NCI-H2196 treated with DMSO at 0.1 percent for 48 hours (cell line): ENCODE results near the gene KATNIP.

Experiments used
- DNase-seq: peaks from one replicate; lab custom pipeline; 2025; ENCODE audit not compliant: unreplicated experiment; lab: John Stamatoyannopoulos, UW

Gene KATNIP

DNA sequence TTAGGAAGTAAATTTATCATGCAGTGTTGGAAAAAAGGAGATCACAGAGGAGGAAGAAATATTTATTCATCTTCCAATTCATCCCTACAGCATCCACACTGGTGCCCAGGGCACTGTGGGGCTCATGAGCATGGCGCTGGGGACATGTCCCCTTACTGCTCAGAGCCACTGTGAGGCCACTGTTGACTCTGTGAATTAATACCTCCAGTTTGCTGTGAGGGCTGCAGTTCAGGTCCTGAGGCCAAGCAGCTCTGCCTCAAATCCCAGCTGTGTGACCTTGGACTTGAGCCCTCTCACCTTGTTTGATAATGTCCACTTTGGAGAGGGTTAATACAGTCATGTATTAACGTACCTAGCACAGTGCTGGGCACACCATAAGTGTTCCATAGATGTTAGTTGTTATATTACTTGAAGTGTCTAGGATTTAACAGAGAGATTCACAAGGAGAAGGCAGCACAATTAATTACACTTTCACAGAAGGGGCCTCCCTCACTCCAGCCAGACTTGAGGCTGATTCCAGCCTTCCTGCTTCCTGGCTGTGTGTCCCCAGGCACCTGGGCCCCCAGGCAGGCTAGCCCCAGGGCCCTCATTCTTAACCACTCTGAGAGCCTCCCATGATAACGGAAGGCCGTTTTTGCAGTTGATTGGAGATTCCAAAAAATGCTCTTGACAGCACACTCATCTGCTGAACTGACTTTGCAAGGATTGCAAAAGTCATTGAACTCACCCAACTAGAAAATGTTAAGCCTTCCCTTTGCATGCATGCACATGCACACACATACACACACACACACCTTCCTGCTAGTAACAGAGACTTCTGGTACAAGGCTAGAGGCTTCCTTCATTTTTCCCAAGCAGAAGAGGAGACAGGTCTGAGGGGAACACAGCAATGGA, 29.4 kb downstream of the KATNIP start:
- no peak for DNase-seq

DNA sequence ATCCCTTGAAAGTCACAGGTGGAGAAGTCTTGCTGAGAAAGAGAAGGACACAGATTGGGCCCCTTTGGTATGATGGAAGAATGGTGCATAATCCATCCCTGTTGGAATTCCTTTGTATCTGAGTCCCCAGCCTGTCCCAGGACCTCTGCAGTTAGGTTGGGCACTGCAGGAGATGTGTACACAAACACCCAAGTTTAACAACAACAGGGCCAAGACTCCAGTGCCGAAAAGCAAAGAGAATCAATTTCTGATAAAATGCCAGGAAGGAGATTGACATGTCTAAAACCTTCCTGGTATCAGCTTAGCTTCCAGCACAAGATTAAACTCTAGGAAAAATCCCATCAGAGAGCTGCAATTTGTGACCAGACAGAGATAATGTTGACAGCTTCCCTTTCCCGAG, 32.9 kb downstream of the KATNIP start:
- DNase-seq: no peak

DNA sequence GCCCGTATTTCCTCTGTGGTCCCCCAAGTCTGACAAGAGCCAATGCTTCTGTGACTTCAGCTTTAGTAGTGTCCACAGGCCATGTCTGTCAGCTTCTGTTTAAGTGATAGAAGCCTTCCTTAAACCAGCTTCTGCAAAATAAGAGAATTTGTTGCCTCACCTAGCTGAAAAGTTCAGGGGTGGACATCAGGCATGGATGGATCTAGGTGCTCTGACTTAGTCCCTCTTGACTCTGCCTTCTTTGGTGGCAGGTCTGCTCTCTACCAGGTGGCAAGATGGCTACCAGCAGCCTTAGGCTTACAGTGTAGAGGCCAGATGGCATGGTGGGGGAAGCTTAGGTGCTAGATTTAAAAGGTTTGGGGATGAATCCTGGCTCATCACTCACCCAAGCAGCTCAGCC, 33.7 kb downstream of the KATNIP start:
- no peak for DNase-seq

DNA sequence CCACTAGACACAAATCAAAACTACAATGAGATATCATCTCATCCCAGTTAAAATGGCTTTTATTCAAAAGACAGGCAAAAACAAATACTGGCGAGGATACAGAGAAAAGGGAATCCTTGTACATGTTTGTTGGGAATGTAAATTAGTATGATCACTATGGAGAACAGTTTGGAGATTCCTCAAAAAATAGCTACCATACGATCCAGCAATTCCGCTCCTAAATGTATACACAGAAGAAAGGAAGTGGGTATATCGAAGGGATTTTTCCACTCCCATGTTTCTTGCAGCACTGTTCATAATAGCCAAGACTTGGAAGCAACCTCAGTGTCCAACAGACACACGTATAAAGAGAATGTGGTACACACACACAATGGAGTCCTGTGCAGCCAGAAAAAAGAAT, 35.3 kb downstream of the KATNIP start:
- DNase-seq: no peak

DNA sequence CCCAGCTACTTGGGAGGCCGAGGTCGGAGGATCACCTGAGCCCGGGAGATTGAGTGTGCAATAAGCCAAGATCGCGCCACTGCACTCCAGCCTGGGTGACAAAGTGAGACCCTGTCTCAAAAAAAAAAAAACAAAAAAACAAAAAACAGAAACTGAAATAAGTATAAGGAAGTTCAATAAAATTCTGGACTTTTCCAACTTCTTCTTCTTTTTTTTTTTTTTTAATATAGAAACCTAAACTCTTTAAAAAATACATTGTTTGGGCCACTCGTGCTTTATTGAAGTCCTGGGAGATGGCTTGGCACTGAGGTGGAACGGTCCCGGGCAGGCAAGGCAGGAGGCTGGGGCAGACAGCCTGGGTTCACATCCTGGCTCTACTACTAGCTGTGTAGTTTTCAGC, 36.8 kb downstream of the KATNIP start:
- no peak for DNase-seq

DNA sequence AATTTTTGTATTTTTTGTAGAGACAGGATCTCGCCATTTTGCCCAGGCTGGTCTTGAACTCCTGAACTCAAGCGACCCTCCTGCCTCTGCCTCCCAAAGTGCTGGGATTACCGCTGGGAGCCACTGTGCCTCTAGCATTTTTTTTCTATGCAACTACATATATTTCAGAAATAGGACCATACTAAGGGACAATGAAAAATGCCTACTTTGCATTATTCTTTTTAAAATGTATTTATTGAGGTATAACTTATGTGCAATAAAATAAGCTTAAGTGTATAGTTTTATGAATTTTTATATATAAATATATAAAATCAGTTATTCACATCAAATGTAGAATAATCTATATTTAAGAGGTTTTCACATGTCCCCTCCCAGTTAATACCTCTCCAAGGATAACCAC, 38.1 kb downstream of the KATNIP start:
- no peak for DNase-seq

DNA sequence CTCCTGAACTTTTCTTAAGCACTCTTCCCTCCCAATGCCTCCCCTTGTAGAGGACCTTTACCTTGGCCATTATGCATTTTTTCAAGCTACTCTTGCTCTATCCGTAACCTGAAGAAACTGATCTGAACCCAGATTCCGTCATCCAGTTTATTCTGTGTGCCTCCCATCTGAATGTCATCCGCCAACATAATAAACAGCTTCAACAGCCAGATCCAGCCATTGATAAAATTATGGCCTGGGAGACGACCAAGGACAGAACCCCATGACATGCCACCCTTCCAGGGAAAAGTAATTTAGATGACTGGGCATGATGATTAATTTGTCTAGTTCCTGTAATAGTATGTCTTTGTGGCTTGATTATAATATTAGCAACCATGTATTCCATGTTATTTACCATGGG, 41.9 kb downstream of the KATNIP start:
- DNase-seq: no peak

DNA sequence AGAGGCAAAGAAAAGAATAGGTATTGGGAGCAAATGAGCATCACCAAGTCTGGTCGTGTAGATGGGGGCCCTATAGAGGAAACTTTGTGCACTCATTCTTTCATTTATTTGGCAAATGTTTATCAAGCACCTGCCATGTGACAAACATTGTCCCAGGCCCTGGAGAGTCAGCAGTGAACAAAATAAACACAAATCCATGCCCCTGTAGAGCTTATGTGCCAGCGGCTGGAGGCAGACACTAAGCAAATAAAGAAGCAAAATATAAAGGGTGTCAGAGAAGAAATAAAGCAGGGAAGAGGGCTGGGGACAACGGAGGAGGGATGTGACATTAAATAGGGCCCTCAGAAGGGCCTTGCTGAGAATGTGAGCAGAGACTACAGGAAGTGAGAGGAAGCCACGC, 45.5 kb downstream of the KATNIP start:
- DNase-seq: no peak

DNA sequence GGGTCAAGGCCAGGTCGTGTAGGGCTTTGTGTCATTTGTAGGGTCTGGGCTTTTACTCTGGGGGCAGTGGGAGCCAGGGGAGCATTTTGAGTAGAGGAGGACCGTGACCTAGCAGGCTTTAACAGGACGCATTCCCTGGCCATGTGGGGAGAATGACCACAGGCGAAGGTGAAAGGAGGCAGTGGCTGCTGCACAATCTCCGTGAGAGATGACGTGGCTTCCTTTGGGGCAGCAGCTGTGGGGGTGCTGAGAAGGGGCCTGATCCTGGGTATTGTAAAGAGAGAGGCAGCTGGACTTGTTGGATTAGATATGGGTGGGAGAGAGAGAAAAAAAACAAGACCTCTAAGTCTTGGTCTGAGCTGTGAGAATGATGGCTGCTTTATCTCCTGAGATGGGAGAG, 46.0 kb downstream of the KATNIP start:
- no peak for DNase-seq

DNA sequence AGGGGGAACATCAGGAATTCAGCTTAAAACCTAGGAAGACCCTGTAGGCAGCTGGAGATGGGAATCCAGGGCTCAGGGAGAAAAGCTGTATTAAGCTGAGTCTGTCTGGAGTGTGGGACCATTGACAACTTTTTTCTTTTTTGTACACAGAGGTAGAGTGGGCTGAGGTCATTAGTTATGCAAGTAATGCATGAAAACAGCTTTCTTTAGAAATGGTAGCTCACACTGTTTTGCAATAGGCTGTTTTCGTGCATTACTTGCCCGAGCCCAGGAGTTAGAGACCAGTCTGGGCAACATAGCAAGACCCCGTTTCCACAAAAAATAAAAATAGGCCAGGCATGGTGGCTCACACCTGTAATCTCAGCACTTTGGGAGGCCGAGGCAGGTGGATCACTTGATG, 46.5 kb downstream of the KATNIP start:
- DNase-seq: no peak

DNA sequence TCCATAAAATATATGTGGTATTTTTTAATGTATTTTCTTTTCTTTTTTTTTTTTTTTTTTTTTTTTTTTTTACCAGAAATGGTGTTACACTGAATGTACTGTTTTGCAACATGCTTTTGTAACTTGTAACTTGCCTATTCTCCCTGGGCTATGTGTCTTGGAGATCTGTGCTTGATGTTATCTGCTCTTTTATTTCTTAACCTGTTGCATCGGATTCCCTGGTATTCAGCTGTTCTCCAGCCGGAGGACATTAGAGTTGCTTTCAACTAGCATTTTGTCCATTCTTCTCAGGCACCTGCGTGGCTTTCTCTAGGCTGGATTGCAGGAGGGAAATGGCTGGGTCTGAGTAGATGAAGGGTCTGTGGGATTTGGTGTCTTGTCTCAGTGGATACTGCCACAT, 47.4 kb downstream of the KATNIP start:
- DNase-seq: no peak

DNA sequence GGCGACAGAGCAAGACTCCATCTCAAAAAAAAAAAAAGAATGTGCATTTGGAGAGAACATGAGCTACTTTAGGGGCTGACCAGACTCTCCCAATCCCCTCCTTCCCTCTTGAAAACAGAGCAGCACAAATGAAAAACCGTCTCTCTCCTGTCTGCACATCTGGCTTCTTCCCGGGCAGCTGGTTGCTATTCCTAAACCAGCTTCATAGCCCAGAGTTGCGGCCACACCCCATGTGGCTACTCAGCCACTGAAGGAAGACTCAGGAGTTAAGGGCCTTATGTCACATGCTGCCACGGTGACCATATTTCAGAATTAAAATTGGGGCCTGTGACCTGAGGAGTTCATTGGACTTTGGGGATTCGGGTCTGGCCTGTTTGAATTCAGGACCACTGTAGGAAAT, 48.3 kb downstream of the KATNIP start:
- DNase-seq: no peak

DNA sequence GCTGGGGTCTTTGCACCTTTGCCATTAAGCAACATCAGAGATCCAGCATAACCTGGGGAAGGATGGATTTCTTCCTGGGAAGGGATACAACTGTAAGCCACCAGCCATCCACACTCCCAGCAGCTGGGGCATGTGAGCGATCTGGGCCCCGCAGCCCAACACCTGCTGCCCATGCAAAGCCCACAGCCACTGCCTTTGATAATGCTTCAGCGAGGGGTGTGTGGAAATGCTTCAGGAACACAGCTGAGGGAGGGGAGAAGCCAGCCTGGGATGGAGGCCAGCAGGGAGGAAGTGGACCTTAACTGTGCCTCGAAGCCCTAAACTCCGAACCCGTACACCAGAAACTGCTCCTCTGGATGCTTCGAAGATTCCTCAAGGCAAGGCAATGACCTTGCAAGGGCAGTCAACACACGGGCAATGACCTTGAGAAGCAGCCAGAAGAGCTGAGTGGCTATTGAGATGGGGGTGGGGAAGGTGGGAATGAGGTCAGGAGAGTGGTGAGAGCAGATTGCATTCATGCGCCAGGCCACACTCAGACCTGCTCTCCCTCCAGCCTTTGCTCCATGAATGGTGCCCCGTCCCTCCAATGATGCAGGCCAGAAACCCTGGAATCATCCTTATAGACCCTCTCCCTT, 49.1 kb downstream of the KATNIP start:
- DNase-seq: no peak

DNA sequence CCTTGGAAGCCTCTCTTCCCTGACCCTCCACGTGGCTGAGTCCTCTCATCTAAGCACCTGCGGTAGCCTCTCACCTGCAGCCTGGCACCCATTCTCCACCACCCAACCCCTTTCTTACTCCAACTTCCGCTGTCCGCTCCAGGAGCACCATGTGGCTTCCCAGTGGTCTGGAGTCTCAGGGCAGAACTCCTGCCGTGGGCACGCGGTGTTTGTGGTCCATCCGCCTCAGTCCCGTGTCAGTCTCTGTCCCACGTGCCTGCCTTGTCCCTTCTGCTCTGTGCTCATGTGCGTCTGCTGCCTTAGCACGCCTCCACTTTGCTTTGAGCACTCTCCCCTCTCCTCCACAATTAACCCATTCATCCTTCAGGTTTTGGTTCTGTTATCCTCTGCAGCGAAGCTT, 49.7 kb downstream of the KATNIP start:
- no peak for DNase-seq
